ENCODE results near the gene ELOVL6. TPM values are rescaled to one million over a fixed set of nuclear protein-coding genes. Genes with fewer than 3 reads are reported as not detected.

ELOVL6 gene
- total and polyA plus RNA-seq, 9 of the 15 experiments (the other 6 are each of a cell fraction or from before 2014, with no cell fraction given), result 18.3 to 82.6 (median 46.0) TPM

- TF ChIP-seq ATF6 (CRISPR knock-in tag; IDR thresholded peaks at IDR 0.05), result no peak
- TF ChIP-seq TFAP4 (CRISPR knock-in tag; IDR thresholded peaks at IDR 0.05; ENCODE audit: borderline replicate concordance), result no peak
- TF ChIP-seq ZNF175 (CRISPR knock-in tag; IDR thresholded peaks at IDR 0.05; ENCODE audit: low read depth), result no peak
- TF ChIP-seq MAFK (IDR thresholded peaks at IDR 0.05; ENCODE audit: low read length), result no peak
- no peak for TF ChIP-seq CBX5 (IDR thresholded peaks at IDR 0.05; ENCODE audit: borderline replicate concordance, low read depth)
- no peak for TF ChIP-seq CBX3 (IDR thresholded peaks at IDR 0.05; ENCODE audit: borderline replicate concordance in 1 of 2, low read length in 2 of 2)
- TF ChIP-seq ZFPM2 (CRISPR knock-in tag; IDR thresholded peaks at IDR 0.05), result no peak
- no peak for TF ChIP-seq ZNF280A (IDR thresholded peaks at IDR 0.05; ENCODE audit: low read depth, partially characterized antibody)
- TF ChIP-seq ZNF224 (CRISPR knock-in tag; IDR thresholded peaks at IDR 0.05), result no peak
- TF ChIP-seq ID3 (CRISPR knock-in tag; IDR thresholded peaks at IDR 0.05), result no peak
- no peak for TF ChIP-seq ID3 (tag; IDR thresholded peaks at IDR 0.05)
- TF ChIP-seq ZNF232 (CRISPR knock-in tag; IDR thresholded peaks at IDR 0.05), result no peak
- peak; percentile 81 for TF ChIP-seq MYC (IDR thresholded peaks at IDR 0.05; ENCODE audit: low read depth, low read length)
- no peak for TF ChIP-seq MYC (CRISPR knock-in tag; IDR thresholded peaks at IDR 0.05; ENCODE audit: borderline replicate concordance, low read depth)
- 0 out of 2 replicates have a peak, but pooled peaks have one; percentile 10 for TF ChIP-seq TCF3 (CRISPR knock-in tag; IDR thresholded peaks at IDR 0.05)
- TF ChIP-seq CSDE1 (IDR thresholded peaks at IDR 0.05), result no peak
- 0 out of 2 replicates have a peak, but pooled peaks have one; percentile 36 for TF ChIP-seq SMARCA4 (IDR thresholded peaks at IDR 0.05)
- TF ChIP-seq SOX6 (IDR thresholded peaks at IDR 0.05), result no peak
- TF ChIP-seq SAP30 (IDR thresholded peaks at IDR 0.05; ENCODE audit: borderline replicate concordance, insufficient read depth, low read depth, low read length, poor library complexity, severe bottlenecking), result no peak
- TF ChIP-seq RBM15 (IDR thresholded peaks at IDR 0.05; ENCODE audit: insufficient read depth, low read length), result no peak
- no peak for TF ChIP-seq ETS2 (tag; IDR thresholded peaks at IDR 0.05; ENCODE audit: borderline replicate concordance, poor library complexity, severe bottlenecking)
- no peak for TF ChIP-seq FOXP1 (CRISPR knock-in tag; IDR thresholded peaks at IDR 0.05)
Observed at GRCh38 chr4:110165382-110166286, 32.8 kb downstream of the ELOVL6 start (continued).
